GM18951 (cell line): Measurements from ENCODE around the gene OR10H5.

ENCODE experiments used
- POLR2A ChIP-seq: IDR thresholded peaks from 4 replicates; pipeline ENCODE4 v1.6.1; 2011; ENCODE audit warnings: mild to moderate bottlenecking; ENCODE audit not compliant: insufficient read length, insufficient read depth; ENCODE audit errors: extremely low read depth
- in situ Hi-C: fragments of 300-500 bp; cut with MboI; formaldehyde crosslinking; loops from one replicate; pipeline ENCODE4 v1.12.0; 2022; ENCODE audit warnings: low sequenced_read_pairs, mixed read lengths, inconsistent platforms; ENCODE audit not compliant: unreplicated experiment

OR10H5 gene

GRCh38 chr19:15850385-15850784 lies 62.9 kb downstream of the OR10H5 start:
- in situ Hi-C loops, result no loop called here
- TF ChIP-seq POLR2A, result no peak
